HepG2 (cell line): ENCODE measurements around the gene CDK5RAP1. TPM values are rescaled to one million over a fixed set of nuclear protein-coding genes. Genes with fewer than 3 reads are reported as not detected.

ENCODE experiments used
- ATRX ChIP-seq: sonication (generic); formaldehyde crosslinking; IDR thresholded peaks from 2 replicates; pipeline ENCODE4 v1.4.0; 2020; ENCODE audit warnings: missing genetic modification reagents, borderline replicate concordance
- FOXA3 ChIP-seq: IDR thresholded peaks from 2 replicates; pipeline ENCODE4 v1.6.1; 2016; ENCODE audit warnings: missing genetic modification reagents, missing compliant biosample characterization
- GATAD2A ChIP-seq: IDR thresholded peaks from 2 replicates; pipeline ENCODE4 v1.6.1; 2016
- RERE ChIP-seq: IDR thresholded peaks from 2 replicates; pipeline ENCODE4 v1.6.1; 2016; ENCODE audit warnings: low read depth, missing genetic modification reagents, missing compliant biosample characterization
- TEAD2 ChIP-seq: sonication (generic); formaldehyde crosslinking; IDR thresholded peaks from 2 replicates; pipeline ENCODE4 v1.9.0; 2021; ENCODE audit warnings: missing genetic modification reagents
- TRAFD1 ChIP-seq: sonication (generic); formaldehyde crosslinking; IDR thresholded peaks from 2 replicates; pipeline ENCODE4 v1.5.1; 2020; ENCODE audit warnings: missing genetic modification reagents, mild to moderate bottlenecking, borderline replicate concordance
- XRCC5 ChIP-seq: fragments of 200-400 bp; formaldehyde crosslinking; optimal IDR thresholded peaks from 2 replicates; pipeline ENCODE3; 2017; ENCODE audit warnings: mild to moderate bottlenecking, low read length
- ZBTB43 ChIP-seq: sonication (generic); formaldehyde crosslinking; conservative IDR thresholded peaks from 2 replicates; pipeline ENCODE4 v1.4.0; 2020; ENCODE audit warnings: missing genetic modification reagents
- ZBTB7B ChIP-seq: sonication (generic); formaldehyde crosslinking; IDR thresholded peaks from 2 replicates; pipeline ENCODE4 v1.4.0; 2020; ENCODE audit warnings: missing genetic modification reagents
- ZNF44 ChIP-seq: sonication (generic); formaldehyde crosslinking; IDR thresholded peaks from 2 replicates; pipeline ENCODE4 v1.5.1; 2020; ENCODE audit warnings: mild to moderate bottlenecking, missing genetic modification reagents
- ZNF503 ChIP-seq: sonication (generic); formaldehyde crosslinking; IDR thresholded peaks from 2 replicates; pipeline ENCODE4 v1.4.0; 2020; ENCODE audit warnings: missing genetic modification reagents
- ZNF589 ChIP-seq: sonication (generic); formaldehyde crosslinking; conservative IDR thresholded peaks from 2 replicates; pipeline ENCODE4 v1.8.0; 2022; ENCODE audit warnings: mild to moderate bottlenecking, moderate library complexity, missing genetic modification reagents
- ZXDC ChIP-seq: sonication (generic); formaldehyde crosslinking; IDR thresholded peaks from 2 replicates; pipeline ENCODE4 v1.5.0; 2020; ENCODE audit warnings: mild to moderate bottlenecking, missing genetic modification reagents
- polyA plus RNA-seq, 8 experiments: library from polyadenylated mRNA; depleted of rRNA in 3 of 8; stranded (reverse) in 7 of 8; unstranded in 1 of 8; fragments of >200 nt; fragmentation: Illumina TruSeq in 4 of 8; extraction: Trizol in 4 of 8; gene quantifications; 2 replicates each; pipeline versions ENCODE4 v1.2.1 to v1.2.3, GENCODE V29; 2011 to 2016; ENCODE audit warnings: low read depth in 4 of 8, missing spikeins in 1 of 8, mixed read lengths in 1 of 8; ENCODE audit not compliant: insufficient read depth in 1 of 8
- total RNA-seq, 5 experiments: library from RNA; depleted of rRNA; stranded (reverse); fragments of >200 nt; fragmentation: Illumina TruSeq; extraction: Trizol; gene quantifications; 2 replicates each; pipeline ENCODE4 v1.2.3, GENCODE V29; 2016; ENCODE audit warnings: low read depth in 1 of 5
- TF ChIP-seq, protein P1 (sequence below): sonication (generic); formaldehyde crosslinking; IDR thresholded peaks from 2 replicates; pipeline ENCODE4 v1.8.0; 2022; ENCODE audit warnings: mild to moderate bottlenecking, missing genetic modification reagents, borderline replicate concordance

The CDK5RAP1 gene
- total and polyA plus RNA-seq, 2 of the 13 experiments (the other 11 are each of a cell fraction or from before 2014, with no cell fraction given), result 53.6 to 98.2 TPM

DNA sequence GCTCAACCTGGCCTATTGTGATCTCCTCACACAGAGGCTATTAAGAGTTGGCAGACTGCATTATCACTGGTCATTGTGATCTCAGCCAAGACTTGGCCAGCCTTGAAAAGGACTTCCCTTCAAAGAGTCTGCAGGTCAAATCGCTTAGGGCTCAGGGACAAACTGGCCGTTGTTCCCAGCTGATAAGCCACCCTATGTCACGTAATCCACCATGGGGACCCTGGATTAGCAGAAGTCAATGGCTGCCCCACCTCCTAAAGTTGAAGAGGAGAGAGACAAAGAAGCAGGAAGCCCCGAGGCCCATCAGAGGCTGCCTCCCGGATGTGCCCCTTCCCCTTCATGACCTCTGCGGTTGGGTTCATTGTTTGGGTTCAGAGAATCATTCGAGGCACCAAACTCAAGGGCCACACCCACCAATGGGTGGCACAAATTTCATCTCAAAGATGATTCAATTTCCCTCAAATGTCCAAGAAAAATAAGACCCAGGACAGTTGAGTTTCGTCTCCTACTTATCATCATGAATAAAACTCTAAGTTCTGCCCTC, 61.7 kb downstream of the CDK5RAP1 start (continued):
- TF ChIP-seq ZXDC (CRISPR knock-in tag), result no peak
- TF ChIP-seq ZBTB43 (CRISPR knock-in tag), result no peak
- TF ChIP-seq RERE (CRISPR knock-in tag), result peak; percentile 66; the same call in 1 of the 2 replicates
- TF ChIP-seq ATRX (CRISPR knock-in tag), result no peak
- no peak for TF ChIP-seq TRAFD1
- no peak for TF ChIP-seq ZNF44
- no peak for TF ChIP-seq TEAD2 (CRISPR knock-in tag)
- peak; percentile 61 for TF ChIP-seq GATAD2A (CRISPR knock-in tag)
- TF ChIP-seq, protein P1, sequence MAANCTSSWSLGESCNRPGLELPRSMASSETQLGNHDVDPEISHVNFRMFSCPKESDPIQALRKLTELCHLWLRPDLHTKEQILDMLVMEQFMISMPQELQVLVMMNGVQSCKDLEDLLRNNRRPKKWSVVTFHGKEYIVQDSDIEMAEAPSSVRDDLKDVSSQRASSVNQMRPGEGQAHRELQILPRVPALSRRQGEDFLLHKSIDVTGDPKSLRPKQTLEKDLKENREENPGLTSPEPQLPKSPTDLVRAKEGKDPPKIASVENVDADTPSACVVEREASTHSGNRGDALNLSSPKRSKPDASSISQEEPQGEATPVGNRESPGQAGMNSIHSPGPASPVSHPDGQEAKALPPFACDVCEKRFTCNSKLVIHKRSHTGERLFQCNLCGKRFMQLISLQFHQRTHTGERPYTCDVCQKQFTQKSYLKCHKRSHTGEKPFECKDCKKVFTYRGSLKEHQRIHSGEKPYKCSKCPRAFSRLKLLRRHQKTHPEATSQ, result no peak
- peak; percentile 61 for TF ChIP-seq XRCC5
- peak; percentile 65 for TF ChIP-seq FOXA3 (CRISPR knock-in tag)
- no peak for TF ChIP-seq ZNF589 (CRISPR knock-in tag)
- 0 out of 2 replicates have a peak, but pooled peaks have one; percentile 25 for TF ChIP-seq ZNF503
- TF ChIP-seq ZBTB7B (CRISPR knock-in tag), result peak; percentile 78; the same call in 1 of the 2 replicates
